ENCODE measurements around the gene KIF22.

Gene KIF22

DNA sequence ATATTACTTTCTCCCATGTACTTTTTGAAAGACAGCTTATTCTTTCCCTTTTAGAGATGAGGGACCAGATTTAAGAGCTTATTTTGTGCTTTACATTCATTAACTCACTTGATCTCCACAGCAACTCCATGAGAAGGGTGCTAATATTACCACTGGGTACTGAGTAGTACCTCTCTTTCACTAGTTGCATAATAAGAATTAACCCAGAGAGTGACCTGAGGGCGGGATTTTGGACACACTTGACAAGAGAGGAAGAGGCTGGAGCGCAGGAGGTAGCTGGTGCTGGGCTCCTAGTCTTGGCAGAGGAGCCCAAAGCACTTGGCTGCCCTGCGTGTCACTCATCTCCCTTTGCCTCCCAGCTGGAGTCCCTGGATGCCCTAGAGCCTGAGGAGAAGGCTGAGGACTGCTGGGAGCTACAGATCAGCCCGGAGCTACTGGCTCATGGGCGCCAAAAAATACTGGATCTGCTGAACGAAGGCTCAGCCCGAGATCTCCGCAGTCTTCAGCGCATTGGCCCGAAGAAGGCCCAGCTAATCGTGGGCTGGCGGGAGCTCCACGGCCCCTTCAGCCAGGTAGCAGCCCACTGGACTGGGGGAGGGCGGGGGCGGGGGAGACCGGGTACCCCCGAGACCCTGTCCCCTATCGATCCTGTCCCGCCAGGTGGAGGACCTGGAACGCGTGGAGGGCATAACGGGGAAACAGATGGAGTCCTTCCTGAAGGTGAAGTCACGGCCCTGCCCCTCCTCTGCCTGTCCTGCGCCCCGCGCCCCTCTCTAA lies 14.1 kb downstream of the KIF22 start:
- DNase-seq = no peak

DNA sequence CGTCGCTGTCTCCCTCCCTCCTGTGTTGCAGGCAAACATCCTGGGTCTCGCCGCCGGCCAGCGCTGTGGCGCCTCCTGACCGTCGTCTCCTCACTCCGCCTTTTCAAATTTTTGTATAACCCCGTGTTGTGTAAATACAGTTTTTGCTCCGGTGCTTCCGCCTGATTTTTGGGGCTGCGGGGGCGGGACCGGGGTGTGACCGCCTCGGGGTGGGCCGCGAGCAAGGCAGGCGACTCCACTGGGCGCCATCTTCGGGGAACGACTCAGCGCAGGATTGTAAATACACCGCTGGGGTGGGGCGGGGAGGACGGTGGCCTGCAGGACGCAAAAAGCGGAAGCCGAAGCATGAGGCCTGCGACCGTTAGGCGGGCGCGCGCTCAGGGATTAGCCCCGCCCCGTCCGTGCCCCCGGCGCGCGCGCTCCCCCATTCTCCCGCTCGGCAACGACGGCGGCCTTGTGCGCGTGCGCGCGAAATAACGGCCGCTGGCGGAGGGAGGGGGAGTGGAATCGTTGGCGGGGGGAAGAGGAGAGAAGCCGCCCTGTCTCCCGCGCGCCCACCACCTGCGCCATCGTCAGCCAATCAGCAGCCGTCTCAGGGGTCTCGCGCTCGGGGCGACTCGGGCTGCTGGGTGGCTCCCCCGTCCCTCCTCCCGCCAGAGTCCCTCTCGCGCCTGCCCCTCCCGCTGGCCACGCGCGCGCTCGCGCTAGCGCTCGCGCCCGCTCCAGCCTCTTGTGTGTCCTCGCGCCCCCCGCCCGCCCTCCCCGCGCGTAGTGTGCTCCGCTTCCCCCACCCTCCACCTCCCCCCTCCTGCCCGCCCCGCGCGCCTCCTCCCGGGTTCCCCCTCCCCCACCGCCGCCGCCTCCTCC lies 14.9 kb downstream of the KIF22 start:
- DNase-seq = peak; percentile 93

GRCh38 chr16:29806099-29806579 lies 15.6 kb downstream of the KIF22 start, which contains the start of gene MAZ:
Gene MAZ (plus strand): TSS chr16:29806529. CDS start chr16:29806702, 173 bp downstream.
- DNase-seq = no peak

- no peak for DNase-seq
Measured at GRCh38 chr16:29806641-29807425, 16.3 kb downstream of the KIF22 start.

GRCh38 chr16:29807426-29808218 lies 17.1 kb downstream of the KIF22 start:
- peak; percentile 83 for DNase-seq

DNA sequence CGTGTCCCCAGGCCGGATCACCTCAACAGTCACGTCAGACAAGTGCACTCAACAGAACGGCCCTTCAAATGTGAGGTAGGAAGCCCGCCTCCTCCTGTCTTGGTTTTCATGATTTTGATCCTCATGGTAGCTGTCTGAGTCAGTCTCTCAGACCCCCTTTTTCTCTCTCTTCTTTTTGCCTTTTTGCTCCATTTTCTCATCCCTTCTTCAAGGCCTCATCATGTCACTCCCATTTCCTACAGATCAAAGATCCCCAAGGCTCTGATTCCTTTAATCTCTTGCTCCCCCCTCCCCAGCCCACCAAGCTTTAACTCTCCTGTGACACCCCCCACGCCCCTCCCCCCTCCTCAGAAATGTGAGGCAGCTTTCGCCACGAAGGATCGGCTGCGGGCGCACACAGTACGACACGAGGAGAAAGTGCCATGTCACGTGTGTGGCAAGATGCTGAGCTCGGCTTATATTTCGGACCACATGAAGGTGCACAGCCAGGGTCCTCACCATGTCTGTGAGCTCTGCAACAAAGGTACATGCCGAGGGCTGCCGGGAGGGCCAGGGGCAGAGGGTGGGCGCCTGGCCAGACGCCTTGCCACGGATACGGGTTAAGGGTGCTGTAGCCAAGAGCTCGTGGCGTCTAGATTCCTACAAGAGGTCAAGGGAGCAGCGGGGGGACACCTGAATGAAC lies 17.8 kb downstream of the KIF22 start:
- no peak for DNase-seq

DNA sequence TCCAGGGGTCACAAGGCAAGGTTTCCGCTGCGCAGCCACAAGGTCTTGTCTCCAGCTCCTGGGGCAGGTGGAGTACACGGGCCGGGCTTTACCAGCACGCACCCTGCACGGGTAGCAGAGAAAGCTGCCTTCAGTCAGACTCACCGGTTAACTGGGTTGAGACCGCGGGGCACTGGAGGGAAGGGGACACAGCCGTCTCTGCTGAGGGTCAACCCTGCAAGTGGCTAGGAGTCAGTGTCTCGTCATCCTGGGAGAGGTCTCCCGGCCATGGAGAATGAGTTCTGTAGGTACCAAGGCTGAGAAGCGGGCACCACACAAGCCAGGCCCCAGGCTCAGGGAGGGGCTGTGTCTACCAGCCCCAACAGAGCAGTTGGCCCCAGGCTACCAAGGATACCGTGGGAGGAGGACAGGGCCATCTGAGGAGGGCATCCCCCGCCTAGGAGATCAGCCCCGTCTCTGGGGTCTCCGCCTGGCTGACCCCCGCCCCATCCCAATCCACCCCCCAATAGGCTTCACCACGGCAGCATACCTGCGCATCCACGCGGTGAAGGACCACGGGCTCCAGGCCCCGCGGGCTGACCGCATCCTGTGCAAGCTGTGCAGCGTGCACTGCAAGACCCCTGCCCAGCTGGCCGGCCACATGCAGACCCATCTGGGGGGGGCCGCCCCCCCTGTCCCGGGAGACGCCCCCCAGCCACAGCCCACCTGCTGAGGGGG lies 18.6 kb downstream of the KIF22 start:
- no peak for DNase-seq

GRCh38 chr16:29809850-29810698 lies 19.5 kb downstream of the KIF22 start:
- DNase-seq = no peak

DNA sequence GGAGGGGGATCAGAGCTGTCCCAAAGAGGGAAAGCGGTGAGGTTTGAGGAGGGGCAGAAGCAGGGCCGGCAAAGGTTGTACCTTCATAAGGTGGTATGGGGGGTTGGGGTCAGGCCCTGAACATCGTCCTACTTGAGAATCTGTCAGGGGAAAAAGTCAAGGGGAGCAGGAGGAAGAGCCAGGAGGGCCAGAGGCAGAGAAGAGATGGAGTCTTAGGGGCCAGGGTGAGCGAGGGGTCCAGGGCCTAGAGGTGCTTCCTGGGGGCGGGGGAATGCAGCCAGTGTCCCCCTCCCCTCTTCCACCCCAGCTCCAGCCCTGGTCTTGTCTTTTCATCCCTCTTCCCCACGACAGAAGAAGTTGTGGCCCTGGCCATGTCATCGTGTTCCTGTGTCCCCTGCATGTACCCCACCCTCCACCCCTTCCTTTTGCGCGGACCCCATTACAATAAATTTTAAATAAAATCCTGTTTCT lies 20.2 kb downstream of the KIF22 start:
- DNase-seq = no peak

DNA sequence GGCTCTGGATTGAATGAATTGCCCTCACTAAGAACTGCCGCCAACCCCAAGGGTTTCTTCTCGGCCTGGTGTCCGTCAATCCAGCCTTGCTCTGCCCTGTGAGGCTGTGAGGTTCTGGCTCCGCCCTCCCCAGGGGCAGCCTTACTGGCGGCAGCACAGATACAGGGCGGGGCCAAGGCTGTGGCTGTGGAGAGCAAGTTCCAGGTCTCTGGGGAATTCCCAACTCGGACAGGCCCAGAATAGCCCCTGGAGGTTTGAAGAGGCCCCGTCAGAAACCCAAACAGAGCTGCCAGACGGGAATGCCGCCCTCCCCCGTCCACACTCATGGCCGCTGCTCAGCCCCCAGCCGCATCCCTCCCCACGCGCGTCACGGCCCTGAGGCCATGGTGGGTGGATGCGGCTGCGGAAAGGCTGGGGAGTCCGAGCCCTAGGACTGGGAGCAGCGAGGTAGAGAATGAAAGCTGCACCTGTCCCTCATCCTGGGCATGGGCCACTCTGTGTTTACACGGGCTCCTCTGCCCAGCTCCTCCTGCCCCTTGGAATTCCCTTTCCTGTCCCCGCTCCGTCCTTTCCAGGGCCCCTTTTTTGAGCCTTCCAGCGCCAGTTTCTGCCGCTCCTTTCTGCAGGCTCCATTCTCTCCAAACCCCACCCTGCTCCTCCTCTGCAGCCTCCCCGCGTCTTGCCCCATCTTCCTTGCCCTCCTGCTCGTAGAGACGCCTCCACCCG lies 20.8 kb downstream of the KIF22 start:
- DNase-seq = no peak

- no peak for DNase-seq
Measured at GRCh38 chr16:29811896-29812665, 21.5 kb downstream of the KIF22 start, which contains the start of gene PRRT2. Gene PRRT2 (plus strand): TSS chr16:29812193. CDS start chr16:29813055, 862 bp downstream.

GRCh38 chr16:29812754-29813643 lies 22.4 kb downstream of the KIF22 start:
- DNase-seq = no peak

DNA sequence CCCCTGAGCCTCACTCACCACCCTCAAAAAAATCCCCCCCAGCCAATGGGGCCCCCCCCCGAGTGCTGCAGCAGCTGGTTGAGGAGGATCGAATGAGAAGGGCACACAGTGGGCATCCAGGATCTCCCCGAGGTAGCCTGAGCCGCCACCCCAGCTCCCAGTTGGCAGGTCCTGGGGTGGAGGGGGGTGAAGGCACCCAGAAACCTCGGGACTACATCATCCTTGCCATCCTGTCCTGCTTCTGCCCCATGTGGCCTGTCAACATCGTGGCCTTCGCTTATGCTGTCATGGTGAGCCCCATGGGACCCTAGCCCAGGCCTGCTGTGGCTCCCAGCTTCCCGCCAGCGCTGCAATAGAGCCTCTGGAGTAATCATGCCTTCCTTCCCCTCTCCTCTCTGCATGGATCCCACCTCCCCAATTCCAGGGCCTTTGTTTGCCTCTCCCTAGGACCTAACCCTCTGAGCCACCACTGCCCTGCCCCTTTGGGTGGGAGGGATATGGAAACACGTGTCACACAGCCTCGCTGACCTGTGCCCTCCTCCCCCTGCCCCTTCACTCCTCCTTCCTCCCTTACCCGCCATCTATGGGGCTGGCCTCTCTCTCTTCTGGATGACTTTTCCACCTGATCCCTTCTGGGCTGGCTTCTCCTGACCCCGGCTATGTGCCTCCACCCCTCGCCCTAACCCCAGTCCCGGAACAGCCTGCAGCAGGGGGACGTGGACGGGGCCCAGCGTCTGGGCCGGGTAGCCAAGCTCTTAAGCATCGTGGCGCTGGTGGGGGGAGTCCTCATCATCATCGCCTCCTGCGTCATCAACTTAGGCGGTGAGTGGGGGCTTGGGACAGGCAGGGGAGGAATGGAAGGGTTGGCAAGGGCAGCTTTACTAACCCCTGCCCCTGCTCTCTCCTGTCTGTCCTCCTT lies 23.4 kb downstream of the KIF22 start:
- no peak for DNase-seq

DNA sequence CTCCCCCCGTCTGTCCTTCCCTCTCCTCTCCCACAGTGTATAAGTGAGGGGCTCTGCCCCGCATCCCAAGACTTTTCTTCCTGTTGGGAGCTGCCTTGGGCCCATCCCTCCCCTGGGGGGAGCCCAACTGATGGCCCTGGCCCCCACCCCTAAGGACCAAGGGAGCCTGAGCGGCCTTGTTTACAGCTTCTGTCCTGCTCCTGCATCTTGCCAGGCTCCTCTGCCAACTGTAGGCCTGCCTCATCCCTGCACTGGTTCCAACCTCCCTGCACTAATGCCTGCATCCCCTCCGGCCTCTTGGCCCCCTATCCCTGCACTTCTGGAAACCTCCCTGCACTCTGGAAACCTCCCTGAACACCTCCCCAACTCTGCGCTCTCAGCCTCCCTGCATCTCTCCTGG lies 24.0 kb downstream of the KIF22 start:
- no peak for DNase-seq

- no peak for DNase-seq
Measured at GRCh38 chr16:29815032-29815721, 24.6 kb downstream of the KIF22 start.

Data from activated T-cell treated with anti-CD3 and anti-CD28 coated beads for 4 hours (primary cell).